ENCODE measurements around the gene SSC4D. TPM values are rescaled to one million over a fixed set of nuclear protein-coding genes. Genes with fewer than 3 reads are reported as not detected.
"Not testable (repeated sequence)": the region's sequence is repeated elsewhere in the genome, so short reads cannot be mapped to it uniquely, and the experiment has no call there.

SSC4D gene
- total RNA-seq = 0.55 TPM
- long read RNA-seq, partial matches to known transcripts = 2 of 3 reads
- long read RNA-seq, other reads (novel, unspliced or antisense) = 1 of 3 reads

GRCh38 chr7:76409537-76409936 is at the start of gene SSC4D:
Gene SSC4D (minus strand): TSS chr7:76409697. CDS start chr7:76404439, 5,258 bp downstream.
- ATAC-seq (no peak), DNase-seq (no peak)
- intact Hi-C loops (cut with micrococcal nuclease) = no loop called here

GRCh38 chr7:76458504-76458903 is 49.0 kb upstream of the SSC4D start:
- DNase-seq; ATAC-seq; intact Hi-C loops (cut with micrococcal nuclease): not testable (repeated sequence)

- intact Hi-C loops (cut with micrococcal nuclease); DNase-seq: not testable (repeated sequence)
- ATAC-seq = peak; percentile 27
Observed at GRCh38 chr7:76457017-76457416, 47.5 kb upstream of the SSC4D start.

GRCh38 chr7:76445577-76446008 is 36.1 kb upstream of the SSC4D start:
- peak; percentile 98 for ATAC-seq
- DNase-seq = peak; percentile 70
- intact Hi-C loops (cut with micrococcal nuclease) = not testable (repeated sequence)

DNA sequence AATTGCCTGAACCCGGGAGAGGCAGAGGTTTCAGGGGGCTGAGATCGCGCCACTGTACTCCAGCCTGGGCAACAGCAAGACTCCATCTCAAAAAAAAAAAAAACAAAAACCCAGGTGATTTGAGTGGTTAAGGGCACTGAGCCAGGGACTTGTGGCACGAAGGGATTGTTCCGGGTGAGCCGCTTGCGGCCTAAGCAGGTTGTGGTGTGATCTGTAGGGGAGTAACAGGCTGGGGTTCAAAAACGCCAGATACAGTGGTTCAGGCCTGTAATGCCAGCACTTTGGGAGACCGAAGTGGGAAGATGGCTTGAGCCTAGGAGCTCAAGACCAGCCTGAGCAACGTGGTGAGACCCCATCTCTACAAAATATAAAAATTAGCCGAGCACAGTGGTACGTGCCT is 34.3 kb upstream of the SSC4D start:
- intact Hi-C loops (cut with micrococcal nuclease) = not testable (repeated sequence)

DNA sequence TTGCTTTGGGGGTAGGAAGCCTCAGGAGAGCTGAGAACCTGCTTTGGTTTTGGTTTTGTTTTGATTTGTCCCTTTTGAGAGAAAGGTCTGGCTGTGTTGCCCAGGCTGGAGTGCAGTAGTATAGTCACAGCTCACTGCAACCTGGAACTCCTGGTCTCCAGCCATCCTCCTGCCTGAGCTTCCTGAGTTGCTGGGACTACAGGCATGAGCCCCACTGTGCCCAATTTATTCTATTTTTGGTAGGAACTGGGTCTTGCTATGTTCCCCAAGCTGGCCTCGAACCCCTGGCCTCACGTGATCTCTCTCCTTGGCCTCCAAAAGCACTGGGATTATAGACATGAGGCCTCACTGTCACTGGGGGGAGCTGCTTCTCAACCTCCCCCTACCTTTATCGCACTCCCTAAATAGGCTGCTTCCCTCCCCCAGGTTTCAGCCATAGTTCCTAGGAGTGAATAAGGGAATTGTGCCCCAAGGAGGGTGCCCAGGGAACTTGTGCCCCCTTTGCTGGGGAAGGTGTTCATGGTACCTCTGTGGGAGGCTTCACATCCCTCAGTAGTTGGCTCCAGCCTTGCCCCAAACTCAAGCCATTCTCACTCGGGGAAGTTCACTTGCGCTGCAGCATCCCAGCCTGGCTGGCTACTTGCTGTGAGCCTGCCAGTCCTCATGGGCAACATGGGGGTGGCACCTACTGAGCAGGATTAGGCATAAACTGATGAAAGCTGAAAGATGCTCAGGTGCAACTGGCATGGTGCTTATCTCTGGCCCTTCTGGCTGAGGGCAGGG is 33.4 kb upstream of the SSC4D start:
- DNase-seq; intact Hi-C loops (cut with micrococcal nuclease); ATAC-seq: not testable (repeated sequence)

More for the DNA sequence above, 34.3 kb upstream of the SSC4D start:
- not testable (repeated sequence) for DNase-seq, ATAC-seq

GRCh38 chr7:76441792-76442191 is 32.3 kb upstream of the SSC4D start:
- intact Hi-C loops (cut with micrococcal nuclease); DNase-seq: not testable (repeated sequence)
- peak; percentile 50 for ATAC-seq

DNA sequence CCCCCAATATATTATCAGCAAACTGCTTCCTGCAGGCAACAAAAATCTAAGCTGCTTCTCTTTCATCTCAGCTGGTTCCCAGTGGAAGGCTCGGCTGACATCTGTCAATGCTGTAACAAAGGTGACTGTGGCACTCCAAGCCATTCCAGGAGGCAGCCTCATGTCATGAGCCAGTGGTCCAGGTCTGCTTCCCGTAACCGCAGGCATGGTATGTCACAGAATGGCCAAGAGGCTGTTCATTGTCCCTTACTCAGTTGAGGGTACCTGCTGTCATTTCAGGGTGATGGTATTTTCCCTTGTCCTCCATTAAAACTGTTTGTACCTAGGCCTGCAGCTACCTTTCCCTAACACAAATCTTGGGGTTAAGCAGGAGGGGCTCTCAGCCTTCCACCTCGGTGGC is 30.9 kb upstream of the SSC4D start:
- intact Hi-C loops (cut with micrococcal nuclease); DNase-seq; ATAC-seq: not testable (repeated sequence)

GRCh38 chr7:76439120-76439888 is 29.8 kb upstream of the SSC4D start:
- ATAC-seq; intact Hi-C loops (cut with micrococcal nuclease); DNase-seq: not testable (repeated sequence)

- ATAC-seq = peak; percentile 70
- intact Hi-C loops (cut with micrococcal nuclease) = not testable (repeated sequence)
- peak; percentile 49 for DNase-seq
Observed at GRCh38 chr7:76437873-76438272, 28.4 kb upstream of the SSC4D start.

DNA sequence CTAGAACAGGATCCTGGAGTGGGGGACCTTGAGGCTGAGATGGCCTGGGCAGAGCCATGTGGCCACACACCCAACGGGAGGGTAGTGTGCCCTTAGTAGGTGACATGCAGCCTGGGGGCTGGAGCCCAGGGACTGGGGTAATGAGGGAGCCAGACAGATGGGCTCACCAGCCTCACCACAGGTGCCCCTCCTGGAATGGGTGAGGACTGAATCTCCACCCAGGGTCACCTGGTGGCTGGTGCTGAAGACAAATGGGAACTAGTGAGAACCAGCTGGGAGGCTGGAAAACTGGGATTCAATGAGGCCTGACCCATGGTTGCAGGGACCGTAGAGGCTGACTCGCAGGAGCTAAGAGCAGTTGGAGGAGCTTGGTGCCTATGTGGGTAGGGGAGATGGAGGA is 21.3 kb upstream of the SSC4D start:
- intact Hi-C loops (cut with micrococcal nuclease) = no loop called here
- ATAC-seq = no peak
- DNase-seq = no peak

DNA sequence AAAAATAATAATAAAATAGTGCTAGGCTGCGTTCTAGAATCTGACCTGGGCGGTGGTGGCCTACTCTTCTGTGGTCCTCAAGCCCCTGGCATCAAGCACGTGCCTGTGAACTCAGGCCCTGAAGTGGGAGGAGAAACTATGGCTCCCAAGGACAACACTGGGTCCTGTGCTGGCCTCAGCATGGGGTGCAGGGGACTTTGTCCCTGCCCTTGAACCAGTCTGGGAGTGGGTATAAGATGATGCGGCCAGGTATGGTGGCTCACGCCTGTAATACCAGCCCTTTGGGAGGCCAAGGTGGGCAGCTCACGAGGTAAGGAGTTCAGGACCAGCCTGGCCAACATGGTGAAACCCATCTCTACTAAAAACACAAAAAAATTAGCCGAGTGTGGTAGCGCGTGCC is 20.7 kb upstream of the SSC4D start:
- intact Hi-C loops (cut with micrococcal nuclease) = no loop called here
- no peak for ATAC-seq
- DNase-seq = no peak

GRCh38 chr7:76428868-76429805 is 19.6 kb upstream of the SSC4D start:
- DNase-seq = no peak
- peak; percentile 24 for ATAC-seq
- intact Hi-C loops (cut with micrococcal nuclease) = no loop called here

GRCh38 chr7:76428149-76428823 is 18.8 kb upstream of the SSC4D start:
- intact Hi-C loops (cut with micrococcal nuclease) = no loop called here
- no peak for DNase-seq
- no peak for ATAC-seq

GRCh38 chr7:76427635-76428034 is 18.1 kb upstream of the SSC4D start:
- DNase-seq = no peak
- intact Hi-C loops (cut with micrococcal nuclease) = no loop called here
- no peak for ATAC-seq

DNA sequence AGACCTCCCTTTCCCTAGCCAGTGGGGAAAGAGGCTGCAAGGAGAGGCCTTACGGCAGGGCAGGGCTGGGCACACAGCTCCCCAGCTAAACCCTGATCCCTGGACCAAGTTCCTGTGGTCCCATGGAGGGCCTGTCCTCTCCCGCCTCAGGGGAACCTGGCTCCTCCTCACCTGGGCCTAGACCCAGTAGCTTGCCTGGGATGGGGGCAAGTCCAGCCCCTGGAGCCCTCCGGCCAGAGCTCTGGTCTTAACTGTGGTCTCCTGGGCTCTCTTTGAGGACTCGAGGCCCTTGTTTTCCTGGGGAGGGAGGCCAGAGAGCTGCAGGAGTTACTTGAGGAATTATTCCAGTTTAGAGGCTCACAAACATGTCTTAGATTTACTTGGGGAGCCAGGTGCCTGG is 16.7 kb upstream of the SSC4D start:
- DNase-seq = no peak
- intact Hi-C loops (cut with micrococcal nuclease) = no loop called here

DNA sequence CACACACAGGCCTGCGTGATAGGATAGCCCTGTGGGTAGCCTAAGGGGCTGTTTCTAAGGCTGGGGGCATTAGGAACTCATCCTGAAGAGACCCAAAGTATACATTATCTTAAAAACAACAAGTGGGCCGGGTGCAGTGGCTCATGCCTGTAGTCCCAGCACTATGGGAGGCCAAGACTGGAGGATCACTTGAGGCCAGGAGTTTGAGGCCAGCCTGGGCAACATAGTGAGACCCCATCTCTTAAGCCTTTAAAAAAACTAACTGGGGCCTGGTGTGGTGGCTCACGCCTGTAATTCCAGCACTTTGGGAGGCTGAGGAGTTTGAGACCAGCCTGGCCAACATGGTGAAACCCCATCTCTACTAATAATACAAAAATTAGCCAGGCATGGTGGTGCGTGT is 16.1 kb upstream of the SSC4D start:
- DNase-seq; intact Hi-C loops (cut with micrococcal nuclease); ATAC-seq: not testable (repeated sequence)

More for the DNA sequence above, 16.7 kb upstream of the SSC4D start:
- ATAC-seq = no peak

DNA sequence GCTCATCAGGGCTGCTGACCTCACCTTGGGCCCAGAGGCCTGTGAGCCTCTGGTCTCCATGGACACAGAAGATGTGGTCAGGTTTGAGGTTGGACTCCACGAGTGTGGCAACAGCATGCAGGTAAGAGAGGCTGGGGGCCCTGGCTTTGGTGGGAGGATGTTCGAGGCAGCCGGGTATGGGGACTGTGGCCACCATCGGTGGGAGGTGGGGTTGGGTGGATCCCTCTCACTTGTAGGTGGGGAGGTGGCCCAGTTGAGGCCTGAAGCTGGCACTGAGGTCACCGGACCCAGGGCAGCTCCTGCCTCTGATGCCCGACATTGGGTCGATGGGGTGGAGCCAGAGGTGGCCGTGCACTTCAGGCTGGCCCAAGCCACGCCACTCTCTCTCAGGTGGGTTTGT is 15.7 kb upstream of the SSC4D start:
- ATAC-seq (no peak), DNase-seq (no peak)
- intact Hi-C loops (cut with micrococcal nuclease) = no loop called here
